ENCODE results near the gene FDX1.
"Not testable (repeated sequence)": the region's sequence is repeated elsewhere in the genome, so short reads cannot be mapped to it uniquely, and the experiment has no call there.

Gene FDX1

GRCh38 chr11:110415081-110415480, 14.7 kb upstream of the FDX1 start:
- Histone ChIP-seq H3K4me1 (ENCODE audit: control insufficient read depth, insufficient read depth, low read length) (no peaks in the 10 kb centered on the region), H3K9me3 (ENCODE audit: control insufficient read depth, low read length) (no peaks in the 10 kb centered on the region), H3K9ac (ENCODE audit: low read length) (no peak overlapping the region), H3K36me3 (ENCODE audit: control insufficient read depth, insufficient read depth, low read length, severe bottlenecking) (no peaks in the 10 kb centered on the region), H3K27me3 (replicated peaks; ENCODE audit: control insufficient read depth, insufficient read depth, low read length) (no peaks in the 10 kb centered on the region), H3K4me3 (ENCODE audit: low read length) (no peak overlapping the region)
- no peak for DNase-seq (ENCODE audit: low read depth)

GRCh38 chr11:110421658-110422057, 8.1 kb upstream of the FDX1 start:
- not testable (repeated sequence) for H3K4me3 ChIP-seq (ENCODE audit: low read length); DNase-seq (ENCODE audit: low read depth); H3K9ac ChIP-seq (ENCODE audit: low read length); H3K36me3 ChIP-seq (ENCODE audit: control insufficient read depth, insufficient read depth, low read length, severe bottlenecking); H3K27me3 ChIP-seq (replicated peaks; ENCODE audit: control insufficient read depth, insufficient read depth, low read length); H3K9me3 ChIP-seq (ENCODE audit: control insufficient read depth, low read length)
- peaks cover 17% of the 10 kb centered on the region for H3K4me1 ChIP-seq (ENCODE audit: control insufficient read depth, insufficient read depth, low read length)

GRCh38 chr11:110422306-110422905, 7.3 kb upstream of the FDX1 start:
- DNase-seq (ENCODE audit: low read depth) = no peak
- Histone ChIP-seq H3K36me3 (ENCODE audit: control insufficient read depth, insufficient read depth, low read length, severe bottlenecking) (no peaks in the 10 kb centered on the region), H3K9ac (ENCODE audit: low read length) (no peak overlapping the region), H3K4me1 (ENCODE audit: control insufficient read depth, insufficient read depth, low read length) (peaks cover 17% of the 10 kb centered on the region), H3K9me3 (ENCODE audit: control insufficient read depth, low read length) (peaks cover 4% of the 10 kb centered on the region), H3K4me3 (ENCODE audit: low read length) (no peak overlapping the region), H3K27me3 (replicated peaks; ENCODE audit: control insufficient read depth, insufficient read depth, low read length) (no peaks in the 10 kb centered on the region)

DNA sequence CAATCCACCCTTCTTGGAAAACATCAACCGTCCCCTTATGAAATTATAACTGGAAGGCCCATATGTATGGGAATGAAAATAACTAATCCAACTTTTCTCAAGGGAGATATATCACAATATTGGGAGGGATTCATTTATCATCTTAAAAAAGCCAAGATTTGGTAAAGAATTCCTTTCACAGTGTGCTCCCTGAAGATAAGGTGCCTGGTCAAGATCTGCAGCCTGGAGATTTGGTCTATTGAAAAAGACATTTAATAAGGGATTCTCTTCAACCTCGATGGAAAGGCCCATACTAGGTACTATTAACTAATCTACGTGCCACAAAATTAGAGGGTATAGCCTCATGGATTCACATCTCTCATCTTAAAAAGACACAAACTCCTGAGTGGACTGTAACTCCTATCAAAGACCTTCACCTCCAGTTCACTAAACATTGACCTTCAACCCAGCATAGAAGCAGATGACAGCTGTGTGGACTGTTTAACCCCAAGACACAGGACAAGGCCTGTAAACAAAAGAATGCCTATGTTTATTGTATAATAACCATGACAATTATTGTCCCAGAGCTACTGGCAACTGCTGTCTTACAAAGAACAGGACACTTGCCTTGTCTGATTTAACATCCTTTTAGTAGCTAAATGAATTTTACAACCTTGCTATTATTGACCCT, 4.8 kb upstream of the FDX1 start:
- no peaks in the 10 kb centered on the region for H3K36me3 ChIP-seq (ENCODE audit: control insufficient read depth, insufficient read depth, low read length, severe bottlenecking)
- H3K4me1 ChIP-seq (ENCODE audit: control insufficient read depth, insufficient read depth, low read length) = peaks cover 20% of the 10 kb centered on the region
- no peak overlapping the region for H3K4me3 ChIP-seq (ENCODE audit: low read length)
- no peaks in the 10 kb centered on the region for H3K27me3 ChIP-seq (replicated peaks; ENCODE audit: control insufficient read depth, insufficient read depth, low read length)
- no peak for DNase-seq (ENCODE audit: low read depth)
- H3K9ac ChIP-seq (ENCODE audit: low read length) = no peak overlapping the region
- H3K9me3 ChIP-seq (ENCODE audit: control insufficient read depth, low read length) = peaks cover 4% of the 10 kb centered on the region

GRCh38 chr11:110425751-110426545, 3.8 kb upstream of the FDX1 start:
- H3K9me3 ChIP-seq (ENCODE audit: control insufficient read depth, low read length) = peaks cover 4% of the 10 kb centered on the region
- DNase-seq (ENCODE audit: low read depth) = peak; percentile 86
- H3K4me3 ChIP-seq (ENCODE audit: low read length) = peak overlapping the region; percentile 21
- no peaks in the 10 kb centered on the region for H3K27me3 ChIP-seq (replicated peaks; ENCODE audit: control insufficient read depth, insufficient read depth, low read length)
- no peak overlapping the region for H3K9ac ChIP-seq (ENCODE audit: low read length)
- H3K36me3 ChIP-seq (ENCODE audit: control insufficient read depth, insufficient read depth, low read length, severe bottlenecking) = no peaks in the 10 kb centered on the region
- peaks cover 20% of the 10 kb centered on the region for H3K4me1 ChIP-seq (ENCODE audit: control insufficient read depth, insufficient read depth, low read length)

DNA sequence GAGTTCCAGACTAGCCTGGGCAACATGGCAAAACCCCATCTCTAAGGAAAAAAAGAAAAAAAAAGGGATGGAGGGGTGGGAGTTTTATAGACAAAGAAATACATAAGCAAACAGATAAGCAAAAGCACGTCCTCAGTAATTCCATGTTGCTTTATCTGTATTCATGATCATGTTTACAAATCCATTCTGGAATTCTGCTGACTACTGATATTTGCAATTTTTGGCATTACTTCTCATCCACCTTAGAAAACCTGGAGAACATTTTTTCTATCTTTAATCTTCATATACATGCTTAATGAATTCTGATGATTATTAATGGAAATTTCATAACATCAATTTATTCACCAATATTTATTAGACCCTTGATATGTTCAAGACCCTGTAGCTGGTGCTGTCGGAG, 1.7 kb upstream of the FDX1 start:
- Histone ChIP-seq H3K36me3 (ENCODE audit: control insufficient read depth, insufficient read depth, low read length, severe bottlenecking) (no peaks in the 10 kb centered on the region), H3K4me1 (ENCODE audit: control insufficient read depth, insufficient read depth, low read length) (peaks cover 36% of the 10 kb centered on the region), H3K9ac (ENCODE audit: low read length) (no peak overlapping the region), H3K9me3 (ENCODE audit: control insufficient read depth, low read length) (no peaks in the 10 kb centered on the region), H3K4me3 (ENCODE audit: low read length) (no peak overlapping the region), H3K27me3 (replicated peaks; ENCODE audit: control insufficient read depth, insufficient read depth, low read length) (no peaks in the 10 kb centered on the region)
- no peak for DNase-seq (ENCODE audit: low read depth)

- H3K4me3 ChIP-seq (ENCODE audit: low read length) = peak overlapping the region; percentile 99
- H3K36me3 ChIP-seq (ENCODE audit: control insufficient read depth, insufficient read depth, low read length, severe bottlenecking) = no peaks in the 10 kb centered on the region
- DNase-seq (ENCODE audit: low read depth) = no peak
- peak overlapping the region; percentile 97 for H3K9ac ChIP-seq (ENCODE audit: low read length)
- no peaks in the 10 kb centered on the region for H3K27me3 ChIP-seq (replicated peaks; ENCODE audit: control insufficient read depth, insufficient read depth, low read length)
- H3K4me1 ChIP-seq (ENCODE audit: control insufficient read depth, insufficient read depth, low read length) = peaks cover 44% of the 10 kb centered on the region
- no peaks in the 10 kb centered on the region for H3K9me3 ChIP-seq (ENCODE audit: control insufficient read depth, low read length)
These were observed 605 bp upstream of the FDX1 start for GRCh38 chr11:110428956-110429730.

DNA sequence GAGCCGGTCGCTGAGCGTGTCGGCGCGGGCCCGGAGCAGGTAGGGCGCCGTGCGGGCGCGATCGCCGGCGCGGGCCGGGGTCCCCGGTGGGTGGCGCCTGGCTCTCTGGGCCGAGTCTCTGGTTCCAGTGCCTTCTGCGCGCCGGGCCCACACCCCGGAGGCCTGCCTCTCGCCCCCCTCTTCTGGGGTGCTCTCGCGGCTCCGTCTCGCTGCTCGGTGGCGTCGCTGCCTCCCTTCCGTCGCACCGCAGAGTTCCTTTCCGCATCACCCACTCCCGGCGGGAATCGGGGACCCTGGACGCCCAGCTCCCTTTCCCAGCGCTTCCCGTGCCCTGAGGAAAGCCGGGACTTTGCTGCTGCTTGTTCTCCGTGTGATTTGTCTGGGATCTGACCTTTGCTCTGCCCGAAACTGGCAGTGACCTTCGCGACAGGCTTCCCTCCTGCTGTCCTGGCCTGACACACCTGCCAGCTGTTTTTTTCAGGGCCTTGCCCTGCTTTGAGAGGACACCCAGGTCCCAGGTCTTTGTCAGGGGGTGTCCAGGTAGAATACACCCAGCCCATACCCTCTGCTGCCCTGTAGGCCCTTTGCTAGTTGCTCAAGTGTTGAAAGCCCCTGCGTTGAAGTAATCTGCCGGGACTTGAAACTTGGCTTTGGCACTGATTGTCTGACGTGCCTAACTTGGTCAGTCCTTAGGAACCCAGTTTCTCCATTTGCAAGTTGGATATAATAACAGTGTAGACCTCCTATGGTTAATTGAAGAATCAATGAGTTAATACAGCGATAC, 711 bp downstream of the FDX1 start:
- peak; percentile 63 for DNase-seq (ENCODE audit: low read depth)
- Histone ChIP-seq H3K36me3 (ENCODE audit: control insufficient read depth, insufficient read depth, low read length, severe bottlenecking) (no peaks in the 10 kb centered on the region), H3K27me3 (replicated peaks; ENCODE audit: control insufficient read depth, insufficient read depth, low read length) (no peaks in the 10 kb centered on the region), H3K9ac (ENCODE audit: low read length) (peak overlapping the region; percentile 97), H3K9me3 (ENCODE audit: control insufficient read depth, low read length) (no peaks in the 10 kb centered on the region), H3K4me1 (ENCODE audit: control insufficient read depth, insufficient read depth, low read length) (peaks cover 47% of the 10 kb centered on the region), H3K4me3 (ENCODE audit: low read length) (peak overlapping the region; percentile 99)

DNA sequence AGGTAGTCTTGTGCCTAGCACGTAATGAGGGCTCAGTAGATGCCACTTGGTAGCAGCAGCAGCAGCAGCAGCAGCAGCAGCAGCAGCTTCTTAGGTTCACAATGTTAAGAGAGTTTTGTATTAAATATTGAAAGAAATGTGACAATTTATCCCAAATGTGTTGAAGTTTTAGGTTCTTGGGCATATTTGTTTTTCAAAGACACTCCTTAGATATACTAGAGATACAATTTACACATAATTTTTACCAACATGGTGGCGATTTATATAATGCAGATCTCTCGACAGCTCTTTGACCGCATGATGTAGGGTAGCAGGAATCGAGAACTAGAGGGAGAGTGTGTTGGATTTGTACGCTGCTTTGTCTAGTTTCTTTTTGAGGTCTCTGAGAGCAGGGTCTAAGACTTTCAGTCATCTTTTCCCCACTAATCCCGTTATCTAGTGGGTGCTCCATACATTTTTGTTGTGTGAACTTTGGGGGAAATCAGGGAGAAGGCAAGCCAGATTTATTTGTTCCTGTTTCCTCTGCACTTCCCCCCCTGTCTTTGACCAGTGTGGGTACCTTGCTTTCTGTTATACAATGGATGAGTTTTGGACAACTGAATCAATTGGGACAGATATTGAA, 1.4 kb downstream of the FDX1 start:
- Histone ChIP-seq H3K4me1 (ENCODE audit: control insufficient read depth, insufficient read depth, low read length) (peaks cover 45% of the 10 kb centered on the region), H3K36me3 (ENCODE audit: control insufficient read depth, insufficient read depth, low read length, severe bottlenecking) (no peaks in the 10 kb centered on the region), H3K9ac (ENCODE audit: low read length) (peak overlapping the region; percentile 97), H3K27me3 (replicated peaks; ENCODE audit: control insufficient read depth, insufficient read depth, low read length) (no peaks in the 10 kb centered on the region), H3K9me3 (ENCODE audit: control insufficient read depth, low read length) (no peaks in the 10 kb centered on the region), H3K4me3 (ENCODE audit: low read length) (peak overlapping the region; percentile 99)
- DNase-seq (ENCODE audit: low read depth) = peak; percentile 18

- Histone ChIP-seq H3K36me3 (ENCODE audit: control insufficient read depth, insufficient read depth, low read length, severe bottlenecking) (no peaks in the 10 kb centered on the region), H3K27me3 (replicated peaks; ENCODE audit: control insufficient read depth, insufficient read depth, low read length) (no peaks in the 10 kb centered on the region), H3K4me1 (ENCODE audit: control insufficient read depth, insufficient read depth, low read length) (peaks cover 47% of the 10 kb centered on the region), H3K9me3 (ENCODE audit: control insufficient read depth, low read length) (no peaks in the 10 kb centered on the region), H3K4me3 (ENCODE audit: low read length) (peak overlapping the region; percentile 99), H3K9ac (ENCODE audit: low read length) (peak overlapping the region; percentile 97)
- DNase-seq (ENCODE audit: low read depth) = no peak
These were observed 1.9 kb downstream of the FDX1 start for GRCh38 chr11:110431674-110432073.

Data from adipocyte (in vitro differentiated cells).